ENCODE measurements around the gene NOS1AP.

The NOS1AP gene

GRCh38 chr1:162206749-162207635 lies 137.5 kb downstream of the NOS1AP start:
- TF ChIP-seq, protein P1, sequence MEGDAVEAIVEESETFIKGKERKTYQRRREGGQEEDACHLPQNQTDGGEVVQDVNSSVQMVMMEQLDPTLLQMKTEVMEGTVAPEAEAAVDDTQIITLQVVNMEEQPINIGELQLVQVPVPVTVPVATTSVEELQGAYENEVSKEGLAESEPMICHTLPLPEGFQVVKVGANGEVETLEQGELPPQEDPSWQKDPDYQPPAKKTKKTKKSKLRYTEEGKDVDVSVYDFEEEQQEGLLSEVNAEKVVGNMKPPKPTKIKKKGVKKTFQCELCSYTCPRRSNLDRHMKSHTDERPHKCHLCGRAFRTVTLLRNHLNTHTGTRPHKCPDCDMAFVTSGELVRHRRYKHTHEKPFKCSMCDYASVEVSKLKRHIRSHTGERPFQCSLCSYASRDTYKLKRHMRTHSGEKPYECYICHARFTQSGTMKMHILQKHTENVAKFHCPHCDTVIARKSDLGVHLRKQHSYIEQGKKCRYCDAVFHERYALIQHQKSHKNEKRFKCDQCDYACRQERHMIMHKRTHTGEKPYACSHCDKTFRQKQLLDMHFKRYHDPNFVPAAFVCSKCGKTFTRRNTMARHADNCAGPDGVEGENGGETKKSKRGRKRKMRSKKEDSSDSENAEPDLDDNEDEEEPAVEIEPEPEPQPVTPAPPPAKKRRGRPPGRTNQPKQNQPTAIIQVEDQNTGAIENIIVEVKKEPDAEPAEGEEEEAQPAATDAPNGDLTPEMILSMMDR (IDR thresholded peaks at IDR 0.05; ENCODE audit: insufficient read depth, low read depth, low read length, missing control alignments) = no peak
- no peak for DNase-seq (ENCODE audit: low read depth)
- H3K4me3 ChIP-seq (ENCODE audit: low read depth, low read length) = no peak overlapping the region

- H3K4me3 ChIP-seq (ENCODE audit: low read depth, low read length) = no peak overlapping the region
- DNase-seq (ENCODE audit: low read depth) = no peak
- TF ChIP-seq, protein P1 (IDR thresholded peaks at IDR 0.05; ENCODE audit: insufficient read depth, low read depth, low read length, missing control alignments) = no peak
Observed at GRCh38 chr1:162207862-162208261, 138.4 kb downstream of the NOS1AP start.

DNA sequence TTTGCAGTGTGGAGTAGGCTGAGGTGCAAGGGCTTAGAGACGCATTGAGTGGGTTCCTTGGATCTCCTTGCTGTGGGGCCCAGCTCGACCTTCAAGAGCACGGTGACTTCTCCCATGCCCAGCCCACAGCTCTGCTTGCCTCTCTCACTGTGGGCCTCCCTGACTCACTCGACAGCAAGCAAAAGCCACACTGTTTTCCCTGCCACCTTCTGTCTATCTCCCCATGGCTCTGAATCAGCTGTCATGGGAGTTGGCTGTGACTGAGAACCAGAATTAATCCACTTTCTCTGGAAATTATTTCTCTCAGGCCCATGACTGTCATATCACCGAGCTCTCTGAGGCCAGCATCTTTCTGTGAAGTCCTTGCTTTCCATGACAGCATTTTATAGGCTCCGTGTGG lies 140.7 kb downstream of the NOS1AP start:
- H3K4me3 ChIP-seq (ENCODE audit: low read depth, low read length) = no peak overlapping the region
- no peak for DNase-seq (ENCODE audit: low read depth)
- TF ChIP-seq, protein P1 (IDR thresholded peaks at IDR 0.05; ENCODE audit: insufficient read depth, low read depth, low read length, missing control alignments) = no peak

DNA sequence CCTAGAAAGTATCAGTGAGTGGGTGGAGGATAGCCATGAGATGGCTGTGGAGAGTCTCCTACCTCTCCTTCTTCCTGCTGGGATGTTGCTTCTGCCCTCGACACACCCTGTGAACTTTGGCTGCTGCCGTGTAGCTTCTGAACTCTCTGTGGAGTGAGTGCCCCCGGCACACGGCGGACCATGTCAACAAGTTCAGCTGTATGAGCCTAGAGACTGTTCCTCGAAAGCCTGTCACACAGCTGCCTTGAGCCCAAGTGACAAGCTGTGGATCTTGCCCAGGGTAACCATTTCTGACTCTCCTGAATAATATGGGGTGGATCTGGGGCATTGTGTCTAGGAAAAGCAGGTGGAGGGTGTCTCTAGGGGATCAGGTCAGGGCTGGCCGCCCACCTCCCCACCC lies 143.2 kb downstream of the NOS1AP start:
- no peak for DNase-seq (ENCODE audit: low read depth)
- TF ChIP-seq, protein P1 (IDR thresholded peaks at IDR 0.05; ENCODE audit: insufficient read depth, low read depth, low read length, missing control alignments) = no peak
- H3K4me3 ChIP-seq (ENCODE audit: low read depth, low read length) = no peak overlapping the region

DNA sequence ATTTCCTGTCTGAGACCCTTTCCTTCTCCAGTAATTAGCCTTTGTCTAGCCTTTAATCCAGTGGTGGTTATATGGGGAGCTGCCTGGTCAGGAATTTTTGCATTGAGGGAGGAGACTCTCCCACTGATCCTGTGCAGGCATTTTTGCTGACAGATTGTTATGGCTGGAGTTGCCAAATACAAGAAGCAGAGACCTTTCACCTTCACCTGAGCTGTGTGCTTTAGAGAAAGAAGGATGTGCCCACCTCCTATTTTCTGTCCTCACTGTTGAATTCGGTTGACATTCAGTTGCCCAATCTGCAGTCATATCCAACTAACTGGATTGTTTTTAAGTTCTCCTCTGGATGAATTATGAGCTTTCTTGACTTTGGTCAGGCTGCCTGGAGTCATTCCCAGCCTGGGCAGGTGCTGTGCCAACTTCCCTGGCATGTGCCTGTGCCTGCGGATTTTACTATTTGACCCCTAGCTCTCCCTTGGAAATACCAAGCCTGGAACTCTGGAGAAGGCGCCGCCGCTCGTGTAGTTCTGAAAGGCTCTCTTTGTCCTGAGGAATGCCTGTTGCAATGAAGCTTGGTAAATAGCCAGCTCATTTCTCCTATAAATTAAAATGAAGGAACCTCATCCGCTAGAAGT lies 143.9 kb downstream of the NOS1AP start:
- no peak for DNase-seq (ENCODE audit: low read depth)
- H3K4me3 ChIP-seq (ENCODE audit: low read depth, low read length) = no peak overlapping the region
- TF ChIP-seq, protein P1 (IDR thresholded peaks at IDR 0.05; ENCODE audit: insufficient read depth, low read depth, low read length, missing control alignments) = no peak

DNA sequence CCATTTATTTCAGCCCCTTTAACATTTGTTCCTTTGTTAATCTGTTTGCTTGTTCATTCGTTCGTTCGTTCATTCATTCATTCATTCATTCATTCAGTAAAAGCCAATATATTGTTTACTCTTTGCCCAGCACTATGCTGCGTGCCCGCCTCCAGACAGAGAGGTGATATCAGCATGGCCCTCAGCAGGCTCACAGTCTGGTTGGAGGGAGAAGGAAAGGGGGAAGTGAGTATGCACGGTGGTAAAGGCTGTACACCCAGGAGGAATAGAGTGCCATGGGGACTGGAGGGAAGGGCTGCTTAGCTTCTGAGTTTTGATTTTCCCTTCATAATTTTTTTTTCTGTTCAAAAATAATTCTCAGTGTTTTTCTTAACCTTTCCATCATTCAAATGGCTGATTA lies 144.7 kb downstream of the NOS1AP start:
- no peak for DNase-seq (ENCODE audit: low read depth)
- TF ChIP-seq, protein P1 (IDR thresholded peaks at IDR 0.05; ENCODE audit: insufficient read depth, low read depth, low read length, missing control alignments) = no peak
- H3K4me3 ChIP-seq (ENCODE audit: low read depth, low read length) = no peak overlapping the region

Data from GM12865 (cell line).